ENCODE results near the gene ASAP2.

Gene ASAP2

GRCh38 chr2:9231291-9232165 is 24.9 kb downstream of the ASAP2 start:
- no peak for DNase-seq (ENCODE audit: low read depth)

- no peak for DNase-seq (ENCODE audit: low read depth)
These were observed 25.5 kb downstream of the ASAP2 start for GRCh38 chr2:9232166-9232479.

- no peak for DNase-seq (ENCODE audit: low read depth)
These were observed 26.3 kb downstream of the ASAP2 start for GRCh38 chr2:9232886-9233285.

GRCh38 chr2:9234680-9235146 is 28.1 kb downstream of the ASAP2 start:
- no peak for DNase-seq (ENCODE audit: low read depth)

GRCh38 chr2:9235147-9236044 is 28.8 kb downstream of the ASAP2 start:
- no peak for DNase-seq (ENCODE audit: low read depth)

- no peak for DNase-seq (ENCODE audit: low read depth)
These were observed 29.4 kb downstream of the ASAP2 start for GRCh38 chr2:9236045-9236344.

- DNase-seq (ENCODE audit: low read depth), result no peak
These were observed 30.3 kb downstream of the ASAP2 start for GRCh38 chr2:9236867-9237266.

- DNase-seq (ENCODE audit: low read depth), result no peak
These were observed 31.2 kb downstream of the ASAP2 start for GRCh38 chr2:9237831-9238230.

GRCh38 chr2:9238591-9239326 is 32.1 kb downstream of the ASAP2 start:
- no peak for DNase-seq (ENCODE audit: low read depth)

GRCh38 chr2:9239616-9240015 is 33.0 kb downstream of the ASAP2 start:
- no peak for DNase-seq (ENCODE audit: low read depth)

GRCh38 chr2:9240745-9241144 is 34.1 kb downstream of the ASAP2 start:
- DNase-seq (ENCODE audit: low read depth), result no peak

- DNase-seq (ENCODE audit: low read depth), result no peak
These were observed 34.6 kb downstream of the ASAP2 start for GRCh38 chr2:9241233-9241632.

GRCh38 chr2:9243357-9243756 is 36.7 kb downstream of the ASAP2 start:
- no peak for DNase-seq (ENCODE audit: low read depth)

GRCh38 chr2:9244985-9245544 is 38.5 kb downstream of the ASAP2 start:
- no peak for DNase-seq (ENCODE audit: low read depth)

GRCh38 chr2:9247177-9247576 is 40.6 kb downstream of the ASAP2 start:
- no peak for DNase-seq (ENCODE audit: low read depth)

GRCh38 chr2:9247786-9248185 is 41.2 kb downstream of the ASAP2 start:
- DNase-seq (ENCODE audit: low read depth), result no peak

GRCh38 chr2:9248363-9248762 is 41.8 kb downstream of the ASAP2 start:
- no peak for DNase-seq (ENCODE audit: low read depth)

GRCh38 chr2:9249020-9249800 is 42.6 kb downstream of the ASAP2 start:
- DNase-seq (ENCODE audit: low read depth), result peak; percentile 59

GRCh38 chr2:9250091-9250490 is 43.5 kb downstream of the ASAP2 start:
- DNase-seq (ENCODE audit: low read depth), result no peak

GRCh38 chr2:9250498-9251153 is 44.0 kb downstream of the ASAP2 start:
- DNase-seq (ENCODE audit: low read depth), result no peak
